HG03565 (cell line): Measurements from ENCODE around the gene MYO9B.
"Not testable (repeated sequence)": the region's sequence is repeated elsewhere in the genome, so short reads cannot be mapped to it uniquely, and the experiment has no call there.

Experiments
- ATAC-seq: cut with Tn5 transposase; IDR thresholded peaks from one replicate; pipeline ENCODE4 v1.9.1; 2021; ENCODE audit warnings: mild to moderate bottlenecking, moderate library complexity; ENCODE audit not compliant: unreplicated experiment

Gene MYO9B

GRCh38 chr19:17090583-17090982 is 15.0 kb downstream of the MYO9B start:
- no peak for ATAC-seq

- ATAC-seq, result no peak
Measured at GRCh38 chr19:17091758-17092333, 16.3 kb downstream of the MYO9B start.

GRCh38 chr19:17092696-17093095 is 17.1 kb downstream of the MYO9B start:
- ATAC-seq, result no peak

- not testable (repeated sequence) for ATAC-seq
Measured at GRCh38 chr19:17094694-17095093, 19.1 kb downstream of the MYO9B start.

GRCh38 chr19:17095141-17095919 is 19.8 kb downstream of the MYO9B start:
- no peak for ATAC-seq

GRCh38 chr19:17097593-17098126 is 22.1 kb downstream of the MYO9B start:
- ATAC-seq, result no peak

- ATAC-seq, result no peak
Measured at GRCh38 chr19:17098326-17098725, 22.7 kb downstream of the MYO9B start.

GRCh38 chr19:17101686-17102628 is 26.4 kb downstream of the MYO9B start:
- no peak for ATAC-seq

- ATAC-seq, result no peak
Measured at GRCh38 chr19:17103177-17103576, 27.6 kb downstream of the MYO9B start.

GRCh38 chr19:17104679-17105078 is 29.1 kb downstream of the MYO9B start:
- ATAC-seq, result no peak

- no peak for ATAC-seq
Measured at GRCh38 chr19:17105556-17105955, 30.0 kb downstream of the MYO9B start.

- not testable (repeated sequence) for ATAC-seq
Measured at GRCh38 chr19:17106964-17107363, 31.4 kb downstream of the MYO9B start.

GRCh38 chr19:17107546-17108452 is 32.2 kb downstream of the MYO9B start:
- no peak for ATAC-seq

- ATAC-seq, result no peak
Measured at GRCh38 chr19:17108453-17108784, 32.8 kb downstream of the MYO9B start.

GRCh38 chr19:17109300-17109699 is 33.7 kb downstream of the MYO9B start:
- ATAC-seq, result no peak

GRCh38 chr19:17109962-17110598 is 34.5 kb downstream of the MYO9B start:
- no peak for ATAC-seq

- ATAC-seq, result no peak
Measured at GRCh38 chr19:17110599-17110966, 35.0 kb downstream of the MYO9B start.

GRCh38 chr19:17111766-17112165 is 36.2 kb downstream of the MYO9B start:
- ATAC-seq, result no peak

- ATAC-seq, result no peak
Measured at GRCh38 chr19:17112271-17112670, 36.7 kb downstream of the MYO9B start.

GRCh38 chr19:17112700-17113099 is 37.1 kb downstream of the MYO9B start:
- ATAC-seq, result no peak
